ENCODE data around the gene KLHL40.

KLHL40 gene

DNA sequence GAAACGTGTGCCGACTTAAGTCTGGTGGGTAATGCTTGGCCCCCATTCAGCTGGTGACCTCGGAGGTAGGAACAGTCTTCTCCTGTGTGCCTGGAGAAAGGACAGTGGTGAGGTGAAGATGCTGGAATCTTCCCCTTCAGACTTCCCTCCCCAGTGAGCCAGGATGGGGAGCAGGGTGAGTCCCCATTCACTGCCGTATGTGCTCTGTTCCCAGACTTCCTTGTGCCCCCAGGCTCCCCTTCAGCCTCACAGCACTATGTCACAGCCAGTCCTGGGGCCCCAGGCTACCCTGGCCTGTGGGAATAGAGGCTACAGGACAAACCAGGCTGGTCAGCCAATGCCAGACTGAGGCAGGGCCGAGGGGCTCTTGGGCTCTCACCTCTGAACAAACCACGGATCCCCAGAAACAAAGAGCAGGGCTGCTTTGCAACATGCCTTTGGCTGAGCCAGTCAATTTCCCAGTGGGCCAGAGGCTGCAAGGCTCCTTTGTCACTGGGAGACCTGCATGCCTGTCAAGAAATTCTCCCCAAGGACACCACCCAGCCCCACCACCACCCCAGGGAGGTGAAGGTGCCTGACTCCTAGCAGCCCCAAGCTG lies 49.0 kb downstream of the KLHL40 start:
- DNase-seq (ENCODE audit: insufficient read length, low spot score) (no peak), FAIRE-seq (no peak)
- TF ChIP-seq CTCF (IDR thresholded peaks at IDR 0.05; ENCODE audit: insufficient read depth, missing control alignments), result no peak

DNA sequence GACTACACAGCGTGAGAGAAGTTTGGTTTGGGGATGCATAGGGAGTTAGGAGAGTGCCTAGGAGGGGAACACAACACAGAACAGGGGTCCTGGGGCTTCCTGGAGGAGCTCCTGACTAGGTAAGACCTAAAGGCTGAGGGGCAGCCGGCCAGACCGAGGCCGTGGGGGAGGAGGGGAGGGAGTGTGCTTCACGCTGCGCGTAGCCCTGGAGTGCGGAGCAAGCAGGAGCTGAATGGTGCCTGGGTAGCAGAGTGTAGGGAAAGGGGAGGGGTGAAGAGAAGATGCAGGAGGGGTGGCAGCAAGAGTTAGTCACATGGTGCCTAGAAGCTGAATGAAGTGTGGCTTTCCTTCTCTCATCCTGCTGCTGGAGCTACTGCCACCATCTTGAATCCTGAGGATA lies 49.7 kb downstream of the KLHL40 start:
- DNase-seq (ENCODE audit: insufficient read length, low spot score) (no peak), FAIRE-seq (no peak)
- TF ChIP-seq CTCF (IDR thresholded peaks at IDR 0.05; ENCODE audit: insufficient read depth, missing control alignments), result no peak

DNA sequence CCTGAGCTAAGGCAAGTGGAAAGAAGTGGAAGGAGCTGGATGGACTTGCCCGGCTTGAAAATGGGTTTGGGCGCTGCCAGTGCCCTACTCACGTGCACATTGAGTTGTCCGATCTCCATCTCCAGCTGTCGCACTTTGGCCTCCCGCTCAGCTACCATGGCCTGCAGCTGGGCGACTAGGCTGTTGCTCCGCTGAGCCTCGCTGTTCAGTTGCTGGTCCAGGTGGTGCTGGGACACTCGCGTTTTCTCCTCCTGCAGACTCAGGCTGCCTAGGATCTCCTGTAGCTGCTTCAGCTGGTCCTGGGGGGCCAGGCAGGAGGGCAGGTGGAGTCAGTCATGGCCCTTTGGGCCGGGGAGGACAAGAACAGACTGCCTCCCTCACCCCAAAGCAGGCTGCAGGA lies 50.3 kb downstream of the KLHL40 start:
- DNase-seq (ENCODE audit: insufficient read length, low spot score) (no peak), FAIRE-seq (no peak)
- TF ChIP-seq CTCF (IDR thresholded peaks at IDR 0.05; ENCODE audit: insufficient read depth, missing control alignments), result no peak

- TF ChIP-seq CTCF (IDR thresholded peaks at IDR 0.05; ENCODE audit: insufficient read depth, missing control alignments), result no peak
- no peak for FAIRE-seq
Observed at GRCh38 chr3:42736081-42736480, 50.7 kb downstream of the KLHL40 start.

DNA sequence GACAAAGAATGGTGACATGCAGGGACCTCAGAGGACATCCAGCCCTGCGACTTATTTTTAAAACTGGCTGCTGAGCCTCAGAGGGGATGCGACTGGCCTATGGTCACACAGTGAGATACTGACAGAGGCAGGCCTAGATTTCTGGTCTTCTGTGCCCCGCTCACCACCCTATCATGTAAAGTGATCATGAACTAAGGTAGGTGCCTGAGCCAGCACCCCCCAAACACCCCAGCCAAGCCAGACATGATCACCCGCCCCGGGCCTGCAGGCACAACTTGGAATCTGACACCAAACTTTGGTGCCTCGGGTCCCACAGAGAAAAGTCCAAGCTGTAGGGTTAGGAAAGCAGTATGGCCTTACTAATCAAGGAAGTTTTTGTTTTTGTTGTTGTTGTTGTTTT lies 51.2 kb downstream of the KLHL40 start:
- no peak for FAIRE-seq
- TF ChIP-seq CTCF (IDR thresholded peaks at IDR 0.05; ENCODE audit: insufficient read depth, missing control alignments), result no peak

More at GRCh38 chr3:42736081-42736480, 50.7 kb downstream of the KLHL40 start:
- DNase-seq (ENCODE audit: insufficient read length, low spot score), result no peak

GRCh38 chr3:42739401-42740158 lies 54.2 kb downstream of the KLHL40 start:
- DNase-seq (ENCODE audit: insufficient read length, low spot score) (no peak), FAIRE-seq (no peak)
- TF ChIP-seq CTCF (IDR thresholded peaks at IDR 0.05; ENCODE audit: insufficient read depth, missing control alignments), result no peak

More for the DNA sequence above, 51.2 kb downstream of the KLHL40 start:
- DNase-seq (ENCODE audit: insufficient read length, low spot score), result no peak

DNA sequence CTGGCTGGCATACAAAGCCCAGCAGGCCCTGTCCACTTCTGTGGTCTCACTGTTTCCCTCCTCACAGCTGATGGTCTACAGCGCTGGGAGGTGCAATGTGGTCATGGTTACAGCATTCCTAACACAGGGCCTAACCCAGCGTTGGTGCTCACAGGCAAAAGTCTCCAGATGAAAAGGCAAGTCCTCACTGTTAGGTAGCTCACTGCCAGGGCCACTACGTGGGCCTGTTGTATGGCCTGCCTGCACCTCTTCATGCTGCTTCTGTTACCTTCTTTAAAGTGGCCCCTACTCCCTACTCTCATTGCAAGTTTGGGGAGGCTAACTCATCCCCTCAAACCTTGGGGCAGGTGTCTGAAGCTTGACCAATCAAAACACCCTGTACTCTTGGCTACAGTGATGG lies 56.5 kb downstream of the KLHL40 start:
- FAIRE-seq (no peak), DNase-seq (ENCODE audit: insufficient read length, low spot score) (no peak)
- TF ChIP-seq CTCF (IDR thresholded peaks at IDR 0.05; ENCODE audit: insufficient read depth, missing control alignments), result no peak
